ENCODE results near the gene KIAA0930. TPM values are rescaled to one million over a fixed set of nuclear protein-coding genes. Genes with fewer than 3 reads are reported as not detected.
"Not testable (repeated sequence)": the region's sequence is repeated elsewhere in the genome, so short reads cannot be mapped to it uniquely, and the experiment has no call there.

The KIAA0930 gene
- total RNA-seq, result 54.6 and 63.4 TPM in 2 replicates

DNA sequence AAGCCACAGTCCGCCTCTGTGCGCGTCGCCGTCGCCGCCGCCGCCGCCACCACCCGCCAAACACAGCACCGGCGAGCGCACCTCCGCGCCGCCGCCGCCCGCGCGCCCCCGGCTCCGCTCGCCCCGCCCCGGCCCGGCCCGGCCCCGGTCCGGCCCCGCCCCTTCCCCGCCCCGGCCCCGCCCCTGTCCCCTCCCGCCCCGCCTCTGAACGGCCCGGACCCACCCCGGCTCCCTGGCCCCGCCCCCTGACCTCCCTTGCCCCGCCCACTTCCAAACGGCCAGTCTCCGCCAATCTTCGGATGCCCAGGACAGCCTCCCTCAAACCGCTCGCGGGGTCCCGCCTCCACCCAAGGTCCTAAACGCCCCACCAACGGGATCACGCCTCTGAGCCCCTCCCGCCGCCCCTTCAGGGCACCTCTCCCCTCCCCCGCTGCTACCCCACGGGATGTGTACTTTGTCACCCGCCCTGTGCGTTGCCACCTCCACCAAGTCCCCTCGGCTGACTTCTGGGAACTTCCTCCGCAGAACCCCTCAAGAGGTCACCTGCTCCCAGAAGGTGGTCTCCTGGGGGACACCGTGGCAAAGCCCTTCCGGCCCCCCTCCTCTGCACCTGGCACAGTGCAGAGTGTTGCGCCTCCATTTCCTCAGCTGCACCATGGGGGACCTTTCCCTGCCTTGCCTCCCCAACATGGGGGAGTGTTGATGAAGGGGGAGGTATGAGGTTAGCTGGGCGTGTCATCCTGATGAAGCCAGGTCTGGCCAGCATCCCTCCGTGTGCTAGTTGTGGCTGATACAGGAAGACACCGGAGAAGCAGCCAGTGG, at the start of gene KIAA0930:
Gene KIAA0930, minus strand, starts transcription at position 85 of the 822 bp plus-strand sequence. CDS start 191 bp downstream, outside the sequence.
- no peak for DNase-seq (ENCODE audit: extremely low read depth, low read depth, low spot score)

DNA sequence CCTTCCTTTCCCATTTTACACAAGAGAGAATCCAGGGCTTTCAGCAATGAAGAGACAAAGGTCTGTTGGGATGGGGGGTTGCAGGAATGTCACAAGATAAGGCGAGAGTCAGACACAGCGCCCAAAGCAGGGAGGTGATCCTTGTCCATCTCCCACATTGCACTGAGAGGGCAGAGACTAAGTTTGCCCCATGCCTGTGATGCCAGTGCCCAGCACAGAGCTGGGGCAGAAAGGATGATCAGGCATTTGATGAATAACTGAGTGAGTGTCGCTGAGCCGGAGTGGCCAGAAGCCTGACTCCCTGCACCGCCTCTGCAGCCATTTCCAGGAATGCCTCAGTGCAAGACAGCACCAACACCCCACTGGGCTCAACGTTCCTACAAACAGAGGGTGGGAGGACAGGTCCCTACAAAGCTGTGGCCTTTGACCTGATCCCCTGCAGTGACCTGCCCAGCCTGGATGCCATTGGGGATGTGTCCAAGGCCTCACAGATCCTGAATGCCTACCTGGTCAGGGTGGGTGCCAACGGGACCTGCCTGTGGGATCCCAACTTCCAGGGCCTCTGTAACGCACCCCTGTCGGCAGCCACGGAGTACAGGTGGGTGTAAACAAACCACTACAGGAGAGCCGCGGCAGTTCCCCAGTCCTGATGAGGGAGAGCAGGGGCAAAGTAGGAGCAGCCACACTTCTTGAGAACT, 46.3 kb upstream of the KIAA0930 start:
- DNase-seq (ENCODE audit: extremely low read depth, low read depth, low spot score), result no peak

GRCh38 chr22:45285263-45286058, 44.8 kb upstream of the KIAA0930 start:
- no peak for DNase-seq (ENCODE audit: extremely low read depth, low read depth, low spot score)

GRCh38 chr22:45284705-45285262, 44.1 kb upstream of the KIAA0930 start, which contains the start of gene UPK3A:
TSS of gene UPK3A (plus strand) at chr22:45284949. CDS start at chr22:45285014, 65 bp downstream.
- no peak for DNase-seq (ENCODE audit: extremely low read depth, low read depth, low spot score)

DNA sequence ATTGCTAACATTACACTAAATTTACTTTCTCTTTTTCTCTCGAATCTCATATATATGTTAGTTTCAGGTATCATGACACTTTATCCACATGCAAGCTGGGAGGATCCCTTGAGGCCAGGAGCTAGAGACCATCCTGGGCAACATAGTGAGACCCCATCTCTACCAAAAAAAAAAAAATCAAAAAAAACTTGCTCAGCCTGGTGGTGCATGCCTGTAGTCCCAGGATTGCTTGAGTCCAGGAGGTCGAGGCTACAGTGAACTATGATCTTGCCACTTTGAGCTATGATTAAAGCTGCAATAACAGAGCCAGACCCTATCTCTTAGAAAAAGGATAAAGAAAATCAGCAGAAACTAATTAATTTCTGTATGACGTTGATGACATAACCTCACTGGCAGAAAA, 40.3 kb upstream of the KIAA0930 start:
- DNase-seq (ENCODE audit: extremely low read depth, low read depth, low spot score), result no peak

GRCh38 chr22:45280587-45280980, 39.9 kb upstream of the KIAA0930 start:
- no peak for DNase-seq (ENCODE audit: extremely low read depth, low read depth, low spot score)

GRCh38 chr22:45278125-45278524, 37.4 kb upstream of the KIAA0930 start:
- no peak for DNase-seq (ENCODE audit: extremely low read depth, low read depth, low spot score)

DNA sequence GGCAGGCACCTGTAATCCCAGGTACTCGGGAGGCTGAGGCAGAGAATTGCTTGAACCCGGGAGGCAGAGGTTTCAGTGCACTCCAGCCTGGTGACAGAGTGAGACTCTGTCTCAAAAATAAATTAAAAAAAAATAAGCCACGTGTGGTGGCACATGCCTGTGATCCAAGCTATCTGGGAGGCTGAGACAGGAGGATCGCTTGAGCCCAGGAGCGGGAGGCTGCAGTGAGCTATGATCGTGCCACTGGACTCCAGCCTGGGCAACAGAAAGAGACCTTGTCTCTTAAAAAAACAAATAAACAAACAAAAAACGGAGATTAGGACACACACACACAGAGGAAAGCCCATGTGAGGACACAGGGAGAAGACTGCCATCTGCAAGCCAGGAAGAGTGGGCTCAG, 37.0 kb upstream of the KIAA0930 start:
- DNase-seq (ENCODE audit: extremely low read depth, low read depth, low spot score), result not testable (repeated sequence)

DNA sequence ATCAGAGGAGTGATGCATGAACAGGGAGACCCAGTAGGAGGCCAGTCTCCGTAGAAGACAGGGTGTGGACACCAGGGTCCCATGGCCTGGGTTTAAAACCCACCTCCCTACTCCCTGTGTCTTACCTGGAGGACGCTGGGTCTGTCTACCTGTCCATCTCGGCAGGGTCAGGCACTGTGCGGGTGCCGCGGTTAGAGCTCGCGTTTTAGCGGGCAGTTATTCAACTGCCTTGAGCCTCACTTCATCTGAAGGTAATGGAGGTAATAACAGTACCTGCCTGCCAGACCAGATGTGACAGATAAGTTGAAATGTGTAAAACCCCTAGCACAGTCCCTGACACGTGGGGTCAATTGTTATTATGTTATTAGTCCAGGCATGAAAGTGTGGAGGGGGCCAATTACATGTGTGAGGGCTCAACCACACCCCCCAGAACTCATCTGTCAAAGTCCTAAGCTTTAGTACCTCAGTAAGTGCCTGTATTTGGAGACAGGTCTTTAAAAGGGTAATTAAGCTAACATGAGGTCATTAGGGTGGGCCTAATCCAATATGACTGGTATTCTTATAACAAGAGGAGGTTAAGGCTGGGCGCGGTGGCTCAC, 35.9 kb upstream of the KIAA0930 start:
- DNase-seq (ENCODE audit: extremely low read depth, low read depth, low spot score), result no peak

GRCh38 chr22:45273452-45274075, 32.9 kb upstream of the KIAA0930 start:
- no peak for DNase-seq (ENCODE audit: extremely low read depth, low read depth, low spot score)

- DNase-seq (ENCODE audit: extremely low read depth, low read depth, low spot score), result no peak
Measured at GRCh38 chr22:45272498-45272897, 31.8 kb upstream of the KIAA0930 start.

- DNase-seq (ENCODE audit: extremely low read depth, low read depth, low spot score), result no peak
Measured at GRCh38 chr22:45271667-45272201, 31.0 kb upstream of the KIAA0930 start.

- DNase-seq (ENCODE audit: extremely low read depth, low read depth, low spot score), result no peak
Measured at GRCh38 chr22:45270095-45271020, 29.7 kb upstream of the KIAA0930 start.

DNA sequence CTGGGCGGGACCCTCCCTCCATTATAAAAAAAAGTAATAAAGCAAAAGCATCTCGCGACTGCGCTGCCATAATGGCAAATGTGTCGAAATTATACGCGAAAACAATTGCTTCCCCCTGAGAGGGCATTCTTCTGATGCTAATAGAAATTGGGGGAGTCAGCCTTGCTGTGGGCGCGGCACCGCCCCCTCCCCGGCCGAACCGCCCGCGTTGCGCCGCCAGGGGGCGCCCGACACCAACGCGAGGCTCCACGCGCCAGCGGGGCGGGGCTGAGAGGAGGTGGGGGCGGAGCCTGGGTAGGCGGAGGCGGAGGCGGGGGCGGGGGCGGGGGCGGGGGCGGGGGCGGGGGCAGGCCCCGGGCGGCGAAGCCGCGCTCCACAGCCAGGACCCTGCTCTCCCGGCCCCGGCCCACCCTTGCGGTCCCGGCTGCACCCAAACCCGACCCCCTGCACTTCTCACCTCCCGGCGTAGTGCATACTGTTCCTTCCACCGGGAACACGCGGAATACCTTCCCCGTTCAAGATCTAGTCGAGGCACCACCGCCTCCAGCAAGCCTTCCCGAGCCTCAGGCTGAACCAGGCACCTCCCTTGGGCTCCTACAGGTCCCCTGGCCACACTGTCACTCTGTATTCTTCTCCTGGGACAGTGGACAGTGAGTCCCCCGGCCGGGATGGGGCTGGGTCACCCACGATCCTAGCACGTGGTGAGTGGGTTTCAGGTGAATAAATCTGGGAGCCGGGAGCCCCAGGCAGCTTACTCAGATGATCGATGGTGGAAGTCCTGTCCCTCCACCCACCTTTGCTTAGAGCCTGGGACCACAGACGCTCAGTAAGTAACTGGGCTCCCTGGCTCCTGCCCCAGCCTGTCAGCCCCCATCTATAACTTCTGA, 28.5 kb upstream of the KIAA0930 start:
- no peak for DNase-seq (ENCODE audit: extremely low read depth, low read depth, low spot score)

DNA sequence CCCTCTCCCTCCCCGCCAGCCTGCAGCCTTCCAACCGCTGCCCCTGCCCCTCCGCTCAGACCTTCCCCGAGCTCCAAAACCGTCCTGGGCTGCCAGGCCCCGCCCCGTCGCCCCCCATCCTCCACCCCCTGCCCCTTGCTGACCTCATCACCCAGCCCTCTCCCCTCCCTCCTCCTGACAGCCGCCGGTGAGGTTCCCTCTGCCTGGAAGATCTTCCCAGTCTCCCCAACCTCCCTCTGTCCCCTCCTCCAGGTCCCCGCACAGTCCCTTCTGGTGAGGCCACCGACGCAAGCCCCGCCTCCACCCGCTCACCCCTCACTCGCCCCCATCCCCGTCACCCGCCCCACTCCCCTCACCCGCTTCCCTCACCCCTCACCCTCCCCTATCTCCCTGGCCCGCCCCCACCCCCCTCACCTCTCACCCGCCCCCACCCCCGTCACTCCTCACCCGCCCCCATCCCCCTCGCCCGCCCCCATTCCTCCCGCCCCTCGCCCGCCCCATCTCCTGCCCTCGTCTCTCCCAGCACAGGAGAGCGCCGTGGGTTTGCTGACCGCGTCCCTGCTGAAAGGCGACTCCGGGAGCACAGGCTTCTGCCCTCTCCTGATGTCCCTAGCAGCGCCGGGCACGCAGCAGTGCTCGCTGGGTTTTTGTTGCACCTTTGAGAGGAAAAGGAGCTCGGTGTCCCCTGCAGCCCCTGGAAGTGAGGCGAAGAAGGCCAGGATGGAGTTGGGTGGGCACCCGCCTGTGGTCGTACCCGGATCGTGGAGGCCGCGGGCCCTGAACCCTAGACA, 27.7 kb upstream of the KIAA0930 start:
- no peak for DNase-seq (ENCODE audit: extremely low read depth, low read depth, low spot score)

DNA sequence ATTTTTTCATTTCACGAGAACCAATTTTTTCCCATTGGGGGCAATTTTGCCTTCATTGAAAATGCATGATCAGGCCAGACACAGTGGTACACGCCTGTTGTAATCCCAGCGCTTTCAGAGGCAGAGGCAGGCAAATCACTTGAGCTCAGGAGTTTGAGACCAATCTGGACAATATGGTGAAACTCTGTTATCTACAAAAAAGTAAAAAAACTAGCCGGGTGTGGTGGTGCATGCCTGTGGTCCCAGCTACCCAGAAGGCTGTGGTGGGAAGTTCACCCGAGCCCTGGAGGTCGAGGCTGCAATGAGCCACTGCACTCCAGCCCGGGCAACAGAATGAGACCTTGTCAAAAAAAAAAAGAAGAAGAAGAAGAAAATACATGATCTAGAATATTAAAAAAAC, 24.8 kb upstream of the KIAA0930 start:
- no peak for DNase-seq (ENCODE audit: extremely low read depth, low read depth, low spot score)
